K562 (cell line): Measurements from ENCODE around the gene TPO. TPM values are rescaled to one million over a fixed set of nuclear protein-coding genes. Genes with fewer than 3 reads are reported as not detected.

Experiments used
- ATAC-seq: fragments of 200-7000 bp; cut with Tn5 transposase; 3 replicates; pipeline ENCODE4 v1.9.1; 2020; ENCODE audit warnings: moderate library complexity
- BruUV-seq: library from RNA; stranded (reverse); fragments of 400-500 nt; replicated peaks from 2 replicates; lab custom pipeline; 2021; lab: Mats Ljungman, UMichigan
- CTCF ChIA-PET: fragments of 300-600 bp; formaldehyde crosslinking; extraction: SDS; loops from one replicate; lab custom pipeline; 2021; ENCODE audit warnings: low intra/inter-chr PET ratio; lab: Yijun Ruan, JAX
- POLR2A ChIA-PET: fragments of 300-600, 350-650 bp; sonication (Branson Sonifier 250); formaldehyde crosslinking; extraction: SDS; loops from one replicate; lab custom pipeline; 2021; ENCODE audit warnings: antibody characterized with exemption, inconsistent platforms; lab: Yijun Ruan, JAX
- DNase-seq, 4 experiments: peaks; one replicate each; pipeline versions ENCODE4 v3.0.0 to v3.0.0-alpha.2; 2011 to 2018; ENCODE audit warnings: low spot score in 3 of 4, mixed read lengths in 3 of 4; ENCODE audit errors: extremely low read depth in 1 of 4
- FAIRE-seq: peaks from 2 replicates; lab custom pipeline; 2011; peaks lifted over from hg19 to GRCh38; lab: Jason Lieb, UNC
- H2AFZ ChIP-seq: 2 replicates; pipeline ENCODE4 v1.6.0; 2011; ENCODE audit warnings: low read depth, low read length, control low read depth, inconsistent platforms
- H3K27ac ChIP-seq: fragments of 200-600 bp; 3 replicates; pipeline ENCODE4 v1.8.0; 2011; ENCODE audit warnings: low read depth, mild to moderate bottlenecking, control low read depth, inconsistent platforms, low read length, moderate library complexity, mixed read lengths; ENCODE audit errors: extremely low read depth
- H3K27me3 ChIP-seq, 2 experiments: fragments of 300-600 bp in 1 of 2; 2 replicates in 1 of 2; 3 replicates in 1 of 2; pipeline versions ENCODE4 v1.6.0 to v1.8.0; 2011; ENCODE audit warnings: inconsistent platforms in 2 of 2, low read length in 2 of 2, mild to moderate bottlenecking in 1 of 2, mixed read lengths in 1 of 2, moderate library complexity in 1 of 2; ENCODE audit not compliant: control insufficient read depth in 2 of 2, insufficient read depth in 2 of 2
- H3K36me3 ChIP-seq: fragments of 300-600 bp; 3 replicates; pipeline ENCODE4 v1.8.0; 2011; ENCODE audit warnings: mild to moderate bottlenecking, low read length, inconsistent platforms; ENCODE audit not compliant: control insufficient read depth, insufficient read depth
- H3K4me1 ChIP-seq, 2 experiments: fragments of 200-600 bp in 1 of 2; replicated peaks in 1 of 2; 2 replicates in 1 of 2; 3 replicates in 1 of 2; pipeline versions ENCODE4 v1.5.1 to v1.8.0; 2011; ENCODE audit warnings: inconsistent platforms in 2 of 2, low read length in 2 of 2, mild to moderate bottlenecking in 1 of 2, mixed read lengths in 1 of 2, moderate library complexity in 1 of 2; ENCODE audit not compliant: control insufficient read depth in 2 of 2, insufficient read depth in 2 of 2
- H3K4me2 ChIP-seq: 2 replicates; pipeline ENCODE4 v1.6.1; 2011; ENCODE audit warnings: low read length, control low read depth, inconsistent platforms, mixed read lengths; ENCODE audit not compliant: insufficient read depth
- H3K4me3 ChIP-seq: fragments of 200-600 bp; sonication (generic), shearing (Covaris generic); 2 replicates; pipeline ENCODE4 v1.5.1; 2016; ENCODE audit warnings: control low read depth, inconsistent platforms
- H3K79me2 ChIP-seq: fragments of 200-600 bp; 3 replicates; pipeline ENCODE4 v1.8.0; 2011; ENCODE audit warnings: low read length, inconsistent platforms; ENCODE audit not compliant: control insufficient read depth, insufficient read depth
- H3K9ac ChIP-seq, 2 experiments: 2 replicates each; pipeline versions ENCODE4 v1.6.0 to v1.6.1; 2011; ENCODE audit warnings: low read depth in 2 of 2, low read length in 2 of 2, control low read depth in 1 of 2, inconsistent platforms in 1 of 2, mild to moderate bottlenecking in 1 of 2, mixed read lengths in 1 of 2; ENCODE audit not compliant: insufficient read depth in 1 of 2
- H3K9me1 ChIP-seq: one replicate; pipeline ENCODE4 v1.6.0; 2011; ENCODE audit warnings: inconsistent platforms, mild to moderate bottlenecking, low read length, moderate library complexity; ENCODE audit not compliant: control insufficient read depth, insufficient read depth
- H3K9me3 ChIP-seq: replicated peaks from 2 replicates; pipeline ENCODE4 v1.5.1; 2011; ENCODE audit warnings: low read depth, low read length, inconsistent platforms; ENCODE audit not compliant: control insufficient read depth, insufficient read depth
- H4K20me1 ChIP-seq: replicated peaks from 2 replicates; pipeline ENCODE4 v1.6.1; 2011; ENCODE audit warnings: low read length, inconsistent platforms, mixed read lengths; ENCODE audit not compliant: control insufficient read depth, insufficient read depth
- BCOR ChIP-seq: fragments of 450-650 bp; IDR thresholded peaks from 2 replicates; pipeline ENCODE4 v1.6.1; 2016
- CBX2 ChIP-seq: fragments of 200-600 bp; sonication (generic); IDR thresholded peaks from one replicate; pipeline ENCODE4 v1.6.1; 2012; ENCODE audit warnings: mild to moderate bottlenecking, low read length, inconsistent platforms; ENCODE audit not compliant: insufficient read depth, poor library complexity, severe bottlenecking
- ESRRB ChIP-seq: fragments of 250-450 bp; sonication (Bioruptor Pico); IDR thresholded peaks from 2 replicates; pipeline ENCODE4 v1.5.0; 2020; ENCODE audit warnings: mild to moderate bottlenecking, moderate library complexity, borderline replicate concordance
- ETV5 ChIP-seq: sonication (generic); formaldehyde crosslinking; IDR thresholded peaks from 2 replicates; pipeline ENCODE4 v1.4.0; 2020; ENCODE audit warnings: low read depth, mild to moderate bottlenecking, missing genetic modification reagents
- FOXA3 ChIP-seq, 2 experiments: fragments of 450-650 bp in 1 of 2; sonication (generic) in 1 of 2; formaldehyde crosslinking; IDR thresholded peaks in 1 of 2; conservative IDR thresholded peaks in 1 of 2; 2 replicates each; pipeline versions ENCODE4 v1.4.0 to v1.8.0; 2020 to 2022; ENCODE audit warnings: mild to moderate bottlenecking in 2 of 2, missing genetic modification reagents in 1 of 2
- FOXM1 ChIP-seq, 2 experiments: fragments of 450-650 bp in 1 of 2; sonication (generic) in 1 of 2; formaldehyde crosslinking in 1 of 2; IDR thresholded peaks; 2 replicates each; pipeline versions ENCODE4 v1.6.1 to v1.9.0; 2017 to 2022; ENCODE audit warnings: low read depth in 2 of 2, mild to moderate bottlenecking in 2 of 2, missing genetic modification reagents in 1 of 2, moderate library complexity in 1 of 2
- HLTF ChIP-seq: fragments of 450-650 bp; IDR thresholded peaks from 2 replicates; pipeline ENCODE4 v1.6.1; 2016
- HMGN3 ChIP-seq: IDR thresholded peaks from 2 replicates; pipeline ENCODE4 v1.6.1; 2011; ENCODE audit warnings: borderline replicate concordance, low read depth, mild to moderate bottlenecking, mixed read lengths, low read length; ENCODE audit not compliant: insufficient read length; ENCODE audit errors: extremely low read depth
- NCOA1 ChIP-seq: fragments of 450-650 bp; IDR thresholded peaks from 2 replicates; pipeline ENCODE4 v1.6.1; 2016; ENCODE audit warnings: low read depth
- NR2C2 ChIP-seq, 2 experiments: fragments of 200-800 bp in 1 of 2; sonication (Bioruptor generic) in 1 of 2; sonication (generic) in 1 of 2; formaldehyde crosslinking in 1 of 2; IDR thresholded peaks; 2 replicates each; pipeline versions ENCODE4 v1.6.1 to v1.8.0; 2016 to 2022; ENCODE audit warnings: mild to moderate bottlenecking in 1 of 2, missing compliant biosample characterization in 1 of 2, missing genetic modification characterization in 1 of 2, missing genetic modification reagents in 1 of 2
- PCBP2 ChIP-seq: fragments of 200-400 bp; formaldehyde crosslinking; IDR thresholded peaks from 2 replicates; pipeline ENCODE4 v1.6.1; 2018; ENCODE audit warnings: low read length, low read depth, mild to moderate bottlenecking, moderate library complexity; ENCODE audit not compliant: poor library complexity, severe bottlenecking
- PHF21A ChIP-seq: fragments of 450-650 bp; IDR thresholded peaks from 2 replicates; pipeline ENCODE4 v1.6.1; 2017; ENCODE audit warnings: low read depth, borderline replicate concordance
- THRAP3 ChIP-seq: fragments of 450-650 bp; IDR thresholded peaks from 2 replicates; pipeline ENCODE4 v1.6.1; 2016; ENCODE audit warnings: mild to moderate bottlenecking, inconsistent platforms, borderline replicate concordance
- TOE1 ChIP-seq, 2 experiments: fragments of 450-650 bp in 1 of 2; sonication (generic) in 1 of 2; formaldehyde crosslinking in 1 of 2; IDR thresholded peaks; 2 replicates each; pipeline versions ENCODE4 v1.7.1 to v1.8.0; 2016 to 2022; ENCODE audit warnings: borderline replicate concordance in 2 of 2, mild to moderate bottlenecking in 2 of 2, antibody characterized with exemption in 1 of 2, inconsistent platforms in 1 of 2, low read depth in 1 of 2, missing genetic modification reagents in 1 of 2, moderate library complexity in 1 of 2
- ZFP36 ChIP-seq: fragments of 150-350 bp; IDR thresholded peaks from 2 replicates; pipeline ENCODE4 v1.6.1; 2018; ENCODE audit warnings: low read length, low read depth; ENCODE audit not compliant: partially characterized antibody
- ZNF217 ChIP-seq: sonication (generic); formaldehyde crosslinking; IDR thresholded peaks from 2 replicates; pipeline ENCODE4 v1.8.0; 2022; ENCODE audit warnings: mild to moderate bottlenecking, missing genetic modification reagents
- ZNF280A ChIP-seq: fragments of 450-650 bp; IDR thresholded peaks from 2 replicates; pipeline ENCODE4 v1.6.1; 2018; ENCODE audit warnings: mild to moderate bottlenecking, low read depth; ENCODE audit not compliant: partially characterized antibody
- ZNF444 ChIP-seq: fragments of 250-450 bp; sonication (Bioruptor Pico); IDR thresholded peaks from 2 replicates; pipeline ENCODE4 v1.4.0; 2020; ENCODE audit warnings: mild to moderate bottlenecking, moderate library complexity
- ZNF75A ChIP-seq: fragments of 450-650 bp; formaldehyde crosslinking; IDR thresholded peaks from 2 replicates; pipeline ENCODE4 v1.4.0; 2020; ENCODE audit warnings: mild to moderate bottlenecking
- ZNF785 ChIP-seq: fragments of 250-450 bp; sonication (Bioruptor Pico); IDR thresholded peaks from 2 replicates; pipeline ENCODE4 v1.4.0; 2020; ENCODE audit warnings: mild to moderate bottlenecking
- WGBS: fragments of 100-300 bp; shearing (Covaris generic); methylation state at CpG from one replicate; pipeline ENCODE4 v1.1.6; 2016; ENCODE audit warnings: low coverage, mixed read lengths; ENCODE audit not compliant: insufficient coverage; ENCODE audit errors: missing lambda C conversion rate; 5-methylcytosine and 5-hydroxymethylcytosine counted together
- in situ Hi-C: fragments of 300-500 bp; cut with MboI; formaldehyde crosslinking; loops from 4 replicates; pipeline ENCODE4 v1.15.0; 2018; ENCODE audit warnings: inconsistent platforms, mixed read lengths
- intact Hi-C: fragments of 100-400 bp; cut with micrococcal nuclease; formaldehyde crosslinking; loops from 2 replicates; pipeline ENCODE4 v1.14.2; 2022
- polyA plus RNA-seq, 8 experiments: library from polyadenylated mRNA; depleted of rRNA in 4 of 8; stranded (reverse) in 5 of 8; unstranded in 3 of 8; fragments of >200 nt; fragmentation: Nextera tagmentation in 2 of 8; fragmentation: Illumina TruSeq in 1 of 8; extraction: Ambion mirVana in 2 of 8; extraction: Trizol in 1 of 8; gene quantifications; 2 replicates each; pipeline versions ENCODE4 v1.2.1 to v1.2.3, GENCODE V29; 2011 to 2014; ENCODE audit warnings: inconsistent platforms in 1 of 8, missing spikeins in 1 of 8
- total RNA-seq, 7 experiments: library from RNA; depleted of rRNA in 6 of 7; stranded (reverse); fragments of >200 nt in 6 of 7; fragmentation: Illumina TruSeq in 2 of 7; extraction: Trizol in 2 of 7; gene quantifications; 2 replicates each; pipeline versions ENCODE4 v1.2.1 to v1.2.3, GENCODE V29; 2011 to 2021; ENCODE audit warnings: low replicate concordance in 1 of 7

The TPO gene
- total and polyA plus RNA-seq, 9 of the 15 experiments (the other 6 are each of a cell fraction or from before 2014, with no cell fraction given), result not detected

GRCh38 chr2:1543776-1544477, 130.7 kb downstream of the TPO start:
- CTCF ChIA-PET, result interaction anchor here (0.7 kb wide), 1 partner anchor 188 kb away, joined by 3 read pairs; no protein-coding TSS in a partner anchor
- no peak for TF ChIP-seq HLTF
- TF ChIP-seq ZNF280A, result no peak
- no peak for TF ChIP-seq PHF21A
- no peak for TF ChIP-seq ETV5
- no peak for TF ChIP-seq CBX2
- TF ChIP-seq NCOA1, result no peak
- no peak for TF ChIP-seq FOXM1 (IDR thresholded peaks at IDR 0.05; ENCODE audit: low read depth)
- TF ChIP-seq FOXM1 (CRISPR knock-in tag; IDR thresholded peaks at IDR 0.05; ENCODE audit: low read depth), result no peak
- no peak for TF ChIP-seq FOXA3 (CRISPR knock-in tag; conservative IDR thresholded peaks at IDR 0.05 in 1 of 2, IDR thresholded peaks at IDR 0.05 in 1 of 2)
- TF ChIP-seq ZFP36, result no peak
- TF ChIP-seq BCOR, result no peak
- no peak for TF ChIP-seq PCBP2
- TF ChIP-seq THRAP3, result no peak
- TF ChIP-seq HMGN3, result no peak
- TF ChIP-seq ZNF217 (CRISPR knock-in tag), result no peak
- no peak for TF ChIP-seq ZNF75A (CRISPR knock-in tag)
- TF ChIP-seq ESRRB (CRISPR knock-in tag), result no peak
- no peak for TF ChIP-seq ZNF785 (CRISPR knock-in tag)
- TF ChIP-seq TOE1 (IDR thresholded peaks at IDR 0.05; ENCODE audit: borderline replicate concordance), result no peak
- TF ChIP-seq TOE1 (CRISPR knock-in tag; IDR thresholded peaks at IDR 0.05; ENCODE audit: borderline replicate concordance, low read depth), result no peak
- TF ChIP-seq ZNF444 (CRISPR knock-in tag), result no peak
- no peak for TF ChIP-seq NR2C2 (CRISPR knock-in tag; IDR thresholded peaks at IDR 0.05)
- TF ChIP-seq NR2C2 (tag; IDR thresholded peaks at IDR 0.05), result no peak
- Histone ChIP-seq H2AFZ (no peak overlapping the region), H3K4me2 (no peak overlapping the region), H3K9me1 (no peaks in the 10 kb centered on the region), H3K36me3 (no peaks in the 10 kb centered on the region), H3K4me3 (no peak overlapping the region), H3K9me3 (no peaks in the 10 kb centered on the region), H3K27me3 (peaks cover 2 to 37% of the 10 kb centered on the region in 2 experiments; a peak in 3 of 5 replicates), H3K27ac (no peak overlapping the region), H3K4me1 (no peaks in the 10 kb centered on the region; a peak in 1 of 5 replicates), H4K20me1 (no peaks in the 10 kb centered on the region; the same call in 1 of the 2 replicates), H3K79me2 (no peaks in the 10 kb centered on the region), H3K9ac (no peak overlapping the region)
- 2% methylated on average over 14 of the region's 14 CpGs for WGBS
- in situ Hi-C loops, result loop anchor here (25.0 kb wide), 1 partner anchor 832 kb away; no protein-coding TSS in a partner anchor
- FAIRE-seq (no peak), ATAC-seq (no peak), DNase-seq (no peak)
- BruUV-seq, result no TSS peak
- intact Hi-C loops, result loop anchor here (5.0 to 10.0 kb wide), 2 partner anchors 309 to 832 kb away; no protein-coding TSS in a partner anchor
- POLR2A ChIA-PET, result no interaction called here
